Measurements from ENCODE around the gene NCBP2. TPM values are rescaled to one million over a fixed set of nuclear protein-coding genes. Genes with fewer than 3 reads are reported as not detected.

Gene NCBP2
- total RNA-seq, 1 donor from 2014 or later, result 49.4 TPM

DNA sequence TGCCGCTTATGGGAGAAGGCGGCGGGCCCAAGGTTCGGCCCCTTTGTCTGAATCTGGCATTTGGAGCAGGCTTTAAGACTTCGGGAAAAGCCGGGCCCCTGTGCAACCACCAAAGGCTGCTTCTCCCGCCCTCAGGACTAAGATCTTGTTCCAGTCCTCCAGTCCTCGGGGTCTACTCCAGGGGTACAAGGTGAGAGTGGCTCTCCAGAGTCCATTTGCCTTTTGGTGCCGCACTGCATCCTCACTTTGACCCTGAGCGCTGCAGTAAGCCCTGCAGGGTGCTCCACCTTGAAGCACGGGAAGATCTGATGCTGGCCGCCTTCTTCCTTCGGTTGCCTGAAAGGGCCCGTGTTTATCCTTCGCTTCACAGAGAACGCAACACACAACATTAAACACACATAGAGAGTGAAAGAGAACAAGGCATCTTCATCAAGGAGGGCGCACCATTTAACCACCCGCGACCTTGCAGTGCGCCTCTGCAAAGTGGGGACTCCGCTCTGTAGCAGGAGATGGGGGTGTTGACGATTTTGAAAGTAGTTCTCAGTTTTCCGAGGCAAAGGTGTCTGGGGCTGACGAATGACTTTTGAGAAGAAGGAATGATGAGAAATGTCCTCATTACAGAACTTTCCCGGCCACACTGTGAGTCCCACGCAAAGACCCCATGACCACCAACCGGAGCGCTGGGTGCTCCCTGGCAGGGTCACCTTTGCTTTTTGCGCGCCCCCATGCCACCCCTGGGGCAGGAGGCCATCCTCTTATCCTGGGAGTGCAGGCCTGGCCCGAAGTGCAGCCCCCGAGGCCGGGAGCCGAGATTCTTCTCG is 25.3 kb upstream of the NCBP2 start:
- TF ChIP-seq, protein P1, sequence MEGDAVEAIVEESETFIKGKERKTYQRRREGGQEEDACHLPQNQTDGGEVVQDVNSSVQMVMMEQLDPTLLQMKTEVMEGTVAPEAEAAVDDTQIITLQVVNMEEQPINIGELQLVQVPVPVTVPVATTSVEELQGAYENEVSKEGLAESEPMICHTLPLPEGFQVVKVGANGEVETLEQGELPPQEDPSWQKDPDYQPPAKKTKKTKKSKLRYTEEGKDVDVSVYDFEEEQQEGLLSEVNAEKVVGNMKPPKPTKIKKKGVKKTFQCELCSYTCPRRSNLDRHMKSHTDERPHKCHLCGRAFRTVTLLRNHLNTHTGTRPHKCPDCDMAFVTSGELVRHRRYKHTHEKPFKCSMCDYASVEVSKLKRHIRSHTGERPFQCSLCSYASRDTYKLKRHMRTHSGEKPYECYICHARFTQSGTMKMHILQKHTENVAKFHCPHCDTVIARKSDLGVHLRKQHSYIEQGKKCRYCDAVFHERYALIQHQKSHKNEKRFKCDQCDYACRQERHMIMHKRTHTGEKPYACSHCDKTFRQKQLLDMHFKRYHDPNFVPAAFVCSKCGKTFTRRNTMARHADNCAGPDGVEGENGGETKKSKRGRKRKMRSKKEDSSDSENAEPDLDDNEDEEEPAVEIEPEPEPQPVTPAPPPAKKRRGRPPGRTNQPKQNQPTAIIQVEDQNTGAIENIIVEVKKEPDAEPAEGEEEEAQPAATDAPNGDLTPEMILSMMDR (conservative IDR thresholded peaks at IDR 0.05; ENCODE audit: low read depth, low read length), result no peak
- peak overlapping the region; percentile 71 for H3K4me3 ChIP-seq (ENCODE audit: low read depth, low read length)
- no peak for DNase-seq (ENCODE audit: low read depth)

DNA sequence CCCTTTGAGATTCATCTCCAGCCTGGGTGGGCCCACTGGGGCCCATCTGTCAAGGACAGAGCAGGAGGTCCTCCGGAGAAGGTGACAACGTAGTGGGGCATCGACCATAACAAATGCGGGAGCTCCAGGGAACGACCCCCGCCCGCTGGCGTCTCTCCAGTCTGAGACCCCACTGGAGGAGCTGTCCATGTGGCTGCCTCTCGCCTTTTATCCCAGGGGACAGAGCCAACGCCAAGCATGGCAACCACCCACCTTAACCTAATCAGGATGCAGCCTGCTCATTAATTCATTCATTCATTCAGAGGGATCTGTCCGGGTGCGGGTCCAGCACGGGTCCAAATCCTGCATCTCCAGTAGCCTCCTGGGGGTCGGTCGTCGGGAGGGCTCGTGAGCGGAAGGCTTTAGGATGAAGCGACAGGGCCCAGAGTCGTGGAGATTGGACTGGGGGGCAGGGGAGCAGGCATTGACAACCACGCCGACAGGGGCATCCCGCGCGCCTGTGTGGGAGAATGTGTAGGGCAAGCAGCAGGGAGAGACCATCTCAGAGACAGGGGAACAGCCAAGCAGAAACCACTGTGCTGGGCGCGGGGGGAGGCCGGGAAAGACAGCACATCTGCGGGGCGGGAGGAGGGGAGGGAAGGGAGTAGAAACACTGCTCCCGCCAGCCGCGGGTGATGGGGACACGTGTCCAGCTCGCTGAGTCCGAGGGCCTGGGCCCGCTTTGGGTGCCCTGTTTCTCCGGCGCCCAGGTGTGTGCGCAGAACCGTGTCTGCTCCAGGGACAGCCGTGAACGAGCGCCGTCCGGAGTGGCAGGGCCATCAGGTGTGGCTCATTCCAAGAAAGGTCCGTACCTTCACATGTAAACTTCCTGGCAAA is 24.4 kb upstream of the NCBP2 start:
- no peak for DNase-seq (ENCODE audit: low read depth)
- H3K4me3 ChIP-seq (ENCODE audit: low read depth, low read length), result no peak overlapping the region
- TF ChIP-seq, protein P1 (conservative IDR thresholded peaks at IDR 0.05; ENCODE audit: low read depth, low read length), result no peak

DNA sequence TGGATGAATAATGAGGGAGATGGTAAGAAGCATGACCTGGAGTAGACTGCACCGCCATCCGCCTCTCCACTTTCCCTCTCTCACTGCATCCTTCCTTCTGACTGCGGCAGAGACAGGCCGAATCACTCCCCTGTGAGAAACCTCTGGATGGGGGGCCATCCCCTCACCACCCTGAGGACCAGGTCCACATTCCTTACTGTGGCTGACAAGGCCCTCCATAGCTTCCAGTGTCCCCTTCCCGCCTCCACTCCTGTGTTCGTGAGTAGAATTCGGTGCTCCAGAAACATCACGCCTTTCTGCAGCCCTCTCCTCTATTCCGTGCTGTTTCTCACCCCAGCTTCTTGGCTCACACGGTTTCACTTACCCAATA is 23.5 kb upstream of the NCBP2 start:
- TF ChIP-seq, protein P1 (conservative IDR thresholded peaks at IDR 0.05; ENCODE audit: low read depth, low read length), result no peak
- DNase-seq (ENCODE audit: low read depth), result no peak
- no peak overlapping the region for H3K4me3 ChIP-seq (ENCODE audit: low read depth, low read length)

DNA sequence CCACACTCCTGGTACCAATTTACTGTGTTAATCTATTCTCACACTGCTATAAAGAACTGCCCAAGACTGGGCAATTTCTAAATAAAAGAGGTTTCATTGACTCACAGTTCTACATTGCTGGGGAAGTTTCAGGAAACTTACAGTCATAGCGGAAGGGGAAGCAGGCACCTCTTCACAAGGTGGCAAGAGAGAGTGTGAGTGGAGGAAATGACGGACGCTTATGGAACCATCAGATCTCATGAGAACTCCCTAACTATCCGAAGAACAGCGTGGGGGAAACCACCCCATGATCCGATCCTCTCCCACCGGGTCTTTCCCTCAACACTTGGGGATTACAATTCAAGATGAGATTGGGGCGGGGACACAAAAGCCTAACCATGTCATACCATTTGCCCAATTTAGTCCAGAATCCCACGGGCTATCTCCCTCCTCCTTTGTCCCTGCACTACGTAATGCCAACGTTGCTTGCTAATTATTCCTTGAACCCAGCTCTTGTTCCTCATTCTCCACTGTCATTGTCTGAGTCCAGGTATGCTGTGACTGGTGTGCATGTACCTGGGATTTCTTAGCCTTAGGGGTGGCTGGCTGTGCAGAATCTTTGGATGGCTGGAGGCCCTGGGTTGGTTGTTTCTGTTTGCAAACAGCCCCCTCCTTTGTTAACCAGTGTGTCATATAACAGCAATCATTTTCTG is 22.9 kb upstream of the NCBP2 start:
- no peak for DNase-seq (ENCODE audit: low read depth)
- H3K4me3 ChIP-seq (ENCODE audit: low read depth, low read length), result no peak overlapping the region
- TF ChIP-seq, protein P1 (conservative IDR thresholded peaks at IDR 0.05; ENCODE audit: low read depth, low read length), result no peak

DNA sequence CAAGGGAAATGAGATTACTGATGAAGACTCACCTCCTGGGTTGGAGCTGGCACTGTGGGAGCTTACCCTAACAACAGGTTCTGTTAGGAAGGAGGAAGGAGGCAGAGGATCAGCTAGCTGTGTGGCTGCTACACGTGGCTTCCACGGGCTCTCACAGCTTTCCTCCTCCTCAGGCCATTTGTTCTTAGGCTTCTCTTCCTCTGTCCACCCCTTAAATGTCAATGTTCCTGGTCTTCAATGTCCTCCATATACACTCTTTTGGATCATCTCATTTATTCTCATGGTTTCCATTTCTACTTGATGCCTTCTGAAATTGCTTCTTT is 21.3 kb upstream of the NCBP2 start:
- H3K4me3 ChIP-seq (ENCODE audit: low read depth, low read length), result no peak overlapping the region
- no peak for DNase-seq (ENCODE audit: low read depth)
- TF ChIP-seq, protein P1 (conservative IDR thresholded peaks at IDR 0.05; ENCODE audit: low read depth, low read length), result no peak

DNA sequence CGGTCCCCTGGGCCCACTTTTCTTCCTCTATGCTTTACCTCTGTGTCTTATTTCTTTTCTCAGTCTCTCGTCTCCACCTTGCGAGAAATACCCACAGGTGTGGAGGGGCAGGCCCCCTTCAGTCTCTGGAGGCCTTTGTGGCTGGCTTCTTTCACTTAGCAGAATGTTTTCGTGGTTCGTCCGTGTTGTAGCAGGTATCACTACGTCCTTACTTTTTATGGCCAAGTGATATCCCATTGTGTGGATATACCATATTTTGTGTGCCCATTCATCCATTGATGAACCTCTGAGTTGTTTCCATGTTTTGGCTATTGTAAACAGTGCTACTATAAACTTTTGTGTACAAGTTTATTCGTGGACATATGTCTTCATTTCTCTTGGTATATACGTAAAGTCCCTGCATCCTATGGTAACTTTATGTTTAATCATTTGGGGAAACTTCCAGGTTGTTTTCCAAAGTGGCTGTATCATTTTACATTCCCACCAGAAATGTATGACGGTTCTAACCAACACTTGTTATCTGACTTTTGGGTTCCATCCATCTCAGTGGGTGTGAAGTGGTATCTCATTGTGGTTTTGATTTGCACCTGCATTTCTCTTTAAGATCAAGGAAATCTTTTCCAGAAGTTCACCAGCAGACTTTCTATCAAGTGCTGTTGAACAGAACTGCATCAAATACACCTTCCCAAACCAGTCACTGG is 20.8 kb upstream of the NCBP2 start:
- TF ChIP-seq, protein P1 (conservative IDR thresholded peaks at IDR 0.05; ENCODE audit: low read depth, low read length), result no peak
- DNase-seq (ENCODE audit: low read depth), result no peak
- H3K4me3 ChIP-seq (ENCODE audit: low read depth, low read length), result no peak overlapping the region

Measured in epithelial cell of proximal tubule (primary cell).